WTC11 (cell line): ENCODE measurements around the gene SLC4A1AP. TPM values are rescaled to one million over a fixed set of nuclear protein-coding genes. Genes with fewer than 3 reads are reported as not detected.

Experiments used
- ATAC-seq: fragments of 200-7000 bp; cut with Tn5 transposase; 2 replicates; pipeline ENCODE4 v1.10.0; 2021; ENCODE audit warnings: mild to moderate bottlenecking, moderate library complexity
- CTCF ChIA-PET: fragments of 300-600 bp; sonication (Branson Sonifier 250); formaldehyde crosslinking; loops from one replicate; lab custom pipeline; 2021; ENCODE audit warnings: antibody characterized with exemption; lab: Charles Lee
- POLR2A ChIA-PET: fragments of 350-600 bp; sonication (Branson Sonifier 250); formaldehyde crosslinking; loops from one replicate; lab custom pipeline; 2021; ENCODE audit warnings: antibody characterized with exemption; lab: Charles Lee
- DNase-seq: peaks from one replicate; pipeline ENCODE4 v3.0.0; 2021; ENCODE audit warnings: low spot score
- H3K27ac Mint-ChIP-seq: 2 replicates; pipeline ENCODE4 v1.8.0; 2021; ENCODE audit warnings: mixed read lengths
- H3K27me3 Mint-ChIP-seq: 2 replicates; pipeline ENCODE4 v1.8.0; 2021; ENCODE audit warnings: low read depth, mild to moderate bottlenecking, moderate library complexity, mixed read lengths
- H3K36me3 Mint-ChIP-seq: 2 replicates; pipeline ENCODE4 v1.8.0; 2021; ENCODE audit warnings: mixed read lengths
- H3K4me1 Mint-ChIP-seq: 2 replicates; pipeline ENCODE4 v1.8.0; 2022; ENCODE audit warnings: mixed read lengths
- H3K4me3 Mint-ChIP-seq: 2 replicates; pipeline ENCODE4 v1.8.0; 2021; ENCODE audit warnings: mild to moderate bottlenecking, moderate library complexity, mixed read lengths
- H3K9me3 Mint-ChIP-seq: 2 replicates; pipeline ENCODE4 v1.8.0; 2021; ENCODE audit warnings: mixed read lengths
- CTCF ChIP-seq: fragments of 200-600 bp; IDR thresholded peaks from 2 replicates; pipeline ENCODE4 v1.8.0; 2022; ENCODE audit warnings: antibody characterized with exemption
- MXD4 ChIP-seq: fragments of 250-450 bp; sonication (Bioruptor Pico); IDR thresholded peaks from 2 replicates; pipeline ENCODE4 v1.8.0; 2021; ENCODE audit warnings: mild to moderate bottlenecking, moderate library complexity, borderline replicate concordance
- SMAD3 ChIP-seq: sonication (generic); formaldehyde crosslinking; IDR thresholded peaks from 2 replicates; pipeline ENCODE4 v1.8.0; 2022; ENCODE audit warnings: missing genetic modification reagents, mild to moderate bottlenecking, borderline replicate concordance
- TCF7 ChIP-seq: sonication (generic); formaldehyde crosslinking; IDR thresholded peaks from 2 replicates; pipeline ENCODE4 v1.8.0; 2022; ENCODE audit warnings: mild to moderate bottlenecking, low read depth, missing genetic modification reagents, moderate library complexity
- ZNF232 ChIP-seq: sonication (generic); formaldehyde crosslinking; IDR thresholded peaks from 2 replicates; pipeline ENCODE4 v1.8.0; 2022; ENCODE audit warnings: mild to moderate bottlenecking, missing genetic modification reagents
- ZNF671 ChIP-seq: fragments of 250-450 bp; sonication (Bioruptor Pico); IDR thresholded peaks from 2 replicates; pipeline ENCODE4 v1.8.0; 2021; ENCODE audit warnings: mild to moderate bottlenecking
- total RNA-seq: library from RNA; stranded (reverse); gene quantifications from 3 replicates; pipeline ENCODE4 v1.2.3, GENCODE V29; 2021
- TF ChIP-seq, protein P1 (sequence below): sonication (generic); formaldehyde crosslinking; IDR thresholded peaks from 2 replicates; pipeline ENCODE4 v1.8.0; 2022; ENCODE audit warnings: mild to moderate bottlenecking, missing genetic modification reagents
- TF ChIP-seq, protein P2 (sequence below): fragments of 250-450 bp; sonication (Bioruptor Pico); IDR thresholded peaks from 2 replicates; pipeline ENCODE4 v1.9.0; 2021; ENCODE audit warnings: moderate library complexity, mild to moderate bottlenecking, inconsistent platforms, borderline replicate concordance
- TF ChIP-seq, protein P3 (sequence below): sonication (generic); formaldehyde crosslinking; IDR thresholded peaks from 2 replicates; pipeline ENCODE4 v1.8.0; 2022; ENCODE audit warnings: missing genetic modification reagents

The SLC4A1AP gene
- total RNA-seq, 1 experiment from 2014 or later: 20.1 TPM

- no peaks in the 10 kb centered on the region; the same call in 1 of the 2 replicates for H3K36me3 Mint-ChIP-seq
- POLR2A ChIA-PET: no interaction called here
These were observed 38.6 kb downstream of the SLC4A1AP start for GRCh38 chr2:27702302-27702701.

GRCh38 chr2:27703638-27704341 lies 40.1 kb downstream of the SLC4A1AP start:
- ChIA-PET CTCF (interaction anchor here (0.6 to 4.0 kb wide), 32 partner anchors 9 to 789 kb away, joined by 3 to 34 read pairs (median 4); partner anchors contain the start of genes SLC4A1AP and SUPT7L), POLR2A (interaction anchor here (0.5 to 2.0 kb wide), 3 partner anchors 20 to 66 kb away, joined by 3 to 10 read pairs (median 7); no protein-coding TSS in a partner anchor)

More at GRCh38 chr2:27702302-27702701, 38.6 kb downstream of the SLC4A1AP start:
- Mint-ChIP-seq H3K27ac (no peak overlapping the region), H3K4me1 (no peaks in the 10 kb centered on the region; the same call in 1 of the 2 replicates), H3K9me3 (no peaks in the 10 kb centered on the region)
- no peak for DNase-seq
- TF ChIP-seq ZNF671 (CRISPR knock-in tag): no peak
- TF ChIP-seq, protein P1, sequence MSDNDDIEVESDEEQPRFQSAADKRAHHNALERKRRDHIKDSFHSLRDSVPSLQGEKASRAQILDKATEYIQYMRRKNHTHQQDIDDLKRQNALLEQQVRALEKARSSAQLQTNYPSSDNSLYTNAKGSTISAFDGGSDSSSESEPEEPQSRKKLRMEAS: no peak
- no peak for TF ChIP-seq MXD4 (CRISPR knock-in tag)
- TF ChIP-seq, protein P2, sequence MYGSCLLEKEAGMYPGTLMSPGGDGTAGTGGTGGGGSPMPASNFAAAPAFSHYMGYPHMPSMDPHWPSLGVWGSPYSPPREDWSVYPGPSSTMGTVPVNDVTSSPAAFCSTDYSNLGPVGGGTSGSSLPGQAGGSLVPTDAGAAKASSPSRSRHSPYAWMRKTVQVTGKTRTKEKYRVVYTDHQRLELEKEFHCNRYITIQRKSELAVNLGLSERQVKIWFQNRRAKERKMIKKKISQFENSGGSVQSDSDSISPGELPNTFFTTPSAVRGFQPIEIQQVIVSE (CRISPR knock-in tag): no peak
- TF ChIP-seq, all 79 proteins: peak for 0
- CTCF ChIA-PET: interaction anchor here (1.6 to 4.0 kb wide), 2 partner anchors 19 to 170 kb away, joined by 6 to 26 read pairs; no protein-coding TSS in a partner anchor
- Mint-ChIP-seq H3K4me3 (no peak overlapping the region), H3K27me3 (no peaks in the 10 kb centered on the region)
- no peak for ATAC-seq

More at GRCh38 chr2:27703638-27704341, 40.1 kb downstream of the SLC4A1AP start:
- DNase-seq (peak; percentile 92), ATAC-seq (peak; percentile 86)
- Mint-ChIP-seq H3K27ac (no peak overlapping the region), H3K4me1 (no peaks in the 10 kb centered on the region; the same call in 1 of the 2 replicates), H3K9me3 (no peaks in the 10 kb centered on the region), H3K27me3 (no peaks in the 10 kb centered on the region), H3K4me3 (no peak overlapping the region), H3K36me3 (no peaks in the 10 kb centered on the region)
- TF ChIP-seq SMAD3 (CRISPR knock-in tag): no peak
- TF ChIP-seq ZNF232 (CRISPR knock-in tag): no peak
- no peak for TF ChIP-seq MXD4 (CRISPR knock-in tag)
- TF ChIP-seq, protein P3, sequence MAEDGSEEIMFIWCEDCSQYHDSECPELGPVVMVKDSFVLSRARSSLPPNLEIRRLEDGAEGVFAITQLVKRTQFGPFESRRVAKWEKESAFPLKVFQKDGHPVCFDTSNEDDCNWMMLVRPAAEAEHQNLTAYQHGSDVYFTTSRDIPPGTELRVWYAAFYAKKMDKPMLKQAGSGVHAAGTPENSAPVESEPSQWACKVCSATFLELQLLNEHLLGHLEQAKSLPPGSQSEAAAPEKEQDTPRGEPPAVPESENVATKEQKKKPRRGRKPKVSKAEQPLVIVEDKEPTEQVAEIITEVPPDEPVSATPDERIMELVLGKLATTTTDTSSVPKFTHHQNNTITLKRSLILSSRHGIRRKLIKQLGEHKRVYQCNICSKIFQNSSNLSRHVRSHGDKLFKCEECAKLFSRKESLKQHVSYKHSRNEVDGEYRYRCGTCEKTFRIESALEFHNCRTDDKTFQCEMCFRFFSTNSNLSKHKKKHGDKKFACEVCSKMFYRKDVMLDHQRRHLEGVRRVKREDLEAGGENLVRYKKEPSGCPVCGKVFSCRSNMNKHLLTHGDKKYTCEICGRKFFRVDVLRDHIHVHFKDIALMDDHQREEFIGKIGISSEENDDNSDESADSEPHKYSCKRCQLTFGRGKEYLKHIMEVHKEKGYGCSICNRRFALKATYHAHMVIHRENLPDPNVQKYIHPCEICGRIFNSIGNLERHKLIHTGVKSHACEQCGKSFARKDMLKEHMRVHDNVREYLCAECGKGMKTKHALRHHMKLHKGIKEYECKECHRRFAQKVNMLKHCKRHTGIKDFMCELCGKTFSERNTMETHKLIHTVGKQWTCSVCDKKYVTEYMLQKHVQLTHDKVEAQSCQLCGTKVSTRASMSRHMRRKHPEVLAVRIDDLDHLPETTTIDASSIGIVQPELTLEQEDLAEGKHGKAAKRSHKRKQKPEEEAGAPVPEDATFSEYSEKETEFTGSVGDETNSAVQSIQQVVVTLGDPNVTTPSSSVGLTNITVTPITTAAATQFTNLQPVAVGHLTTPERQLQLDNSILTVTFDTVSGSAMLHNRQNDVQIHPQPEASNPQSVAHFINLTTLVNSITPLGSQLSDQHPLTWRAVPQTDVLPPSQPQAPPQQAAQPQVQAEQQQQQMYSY (CRISPR knock-in tag): no peak
- no peak for TF ChIP-seq TCF7 (CRISPR knock-in tag)
- TF ChIP-seq, protein P2 (CRISPR knock-in tag): no peak
- peak; percentile 88 for TF ChIP-seq CTCF
- TF ChIP-seq, all 79 proteins: peak for 1
